Skeletal muscle tissue (tissue), 4 donors: ENCODE measurements around the gene ARVCF. TPM values are rescaled to one million over a fixed set of nuclear protein-coding genes. Genes with fewer than 3 reads are reported as not detected.

Experiments
- H3K27ac ChIP-seq: one replicate; pipeline ENCODE4 v1.7.0; 2013; ENCODE audit warnings: mild to moderate bottlenecking, low read depth, low read length, inconsistent platforms
- H3K27me3 ChIP-seq, 3 donors: one replicate each; pipeline ENCODE4 v1.7.0; 2013; ENCODE audit warnings: low read length in 3 of 3; ENCODE audit not compliant: control insufficient read depth in 3 of 3, insufficient read depth in 3 of 3
- H3K36me3 ChIP-seq, 3 donors: one replicate each; pipeline ENCODE4 v1.7.0; 2013; ENCODE audit warnings: low read length in 3 of 3; ENCODE audit not compliant: control insufficient read depth in 3 of 3, insufficient read depth in 3 of 3
- H3K4me1 ChIP-seq, 3 donors: one replicate each; pipeline ENCODE4 v1.7.0; 2013; ENCODE audit warnings: low read length in 3 of 3, mild to moderate bottlenecking in 3 of 3; ENCODE audit not compliant: control insufficient read depth in 3 of 3, insufficient read depth in 3 of 3
- H3K4me3 ChIP-seq, 3 donors: one replicate each; pipeline ENCODE4 v1.7.0; 2013; ENCODE audit warnings: low read length in 3 of 3
- H3K9ac ChIP-seq, 3 donors: one replicate each; pipeline ENCODE4 v1.7.0; 2013; ENCODE audit warnings: low read length in 3 of 3, mild to moderate bottlenecking in 3 of 3, moderate library complexity in 2 of 3, low read depth in 1 of 3
- H3K9me3 ChIP-seq, 3 donors: one replicate each; pipeline ENCODE4 v1.7.0; 2013; ENCODE audit warnings: low read length in 3 of 3; ENCODE audit not compliant: control insufficient read depth in 3 of 3
- total RNA-seq: library from RNA; depleted of rRNA; stranded (reverse); fragments of >200 nt; gene quantifications from one replicate; pipeline ENCODE4 v1.2.3, GENCODE V29; 2014
- donor health status: Osteomylitis.

ARVCF gene
- total RNA-seq, 1 donor from 2014 or later, result 49.6 TPM

DNA sequence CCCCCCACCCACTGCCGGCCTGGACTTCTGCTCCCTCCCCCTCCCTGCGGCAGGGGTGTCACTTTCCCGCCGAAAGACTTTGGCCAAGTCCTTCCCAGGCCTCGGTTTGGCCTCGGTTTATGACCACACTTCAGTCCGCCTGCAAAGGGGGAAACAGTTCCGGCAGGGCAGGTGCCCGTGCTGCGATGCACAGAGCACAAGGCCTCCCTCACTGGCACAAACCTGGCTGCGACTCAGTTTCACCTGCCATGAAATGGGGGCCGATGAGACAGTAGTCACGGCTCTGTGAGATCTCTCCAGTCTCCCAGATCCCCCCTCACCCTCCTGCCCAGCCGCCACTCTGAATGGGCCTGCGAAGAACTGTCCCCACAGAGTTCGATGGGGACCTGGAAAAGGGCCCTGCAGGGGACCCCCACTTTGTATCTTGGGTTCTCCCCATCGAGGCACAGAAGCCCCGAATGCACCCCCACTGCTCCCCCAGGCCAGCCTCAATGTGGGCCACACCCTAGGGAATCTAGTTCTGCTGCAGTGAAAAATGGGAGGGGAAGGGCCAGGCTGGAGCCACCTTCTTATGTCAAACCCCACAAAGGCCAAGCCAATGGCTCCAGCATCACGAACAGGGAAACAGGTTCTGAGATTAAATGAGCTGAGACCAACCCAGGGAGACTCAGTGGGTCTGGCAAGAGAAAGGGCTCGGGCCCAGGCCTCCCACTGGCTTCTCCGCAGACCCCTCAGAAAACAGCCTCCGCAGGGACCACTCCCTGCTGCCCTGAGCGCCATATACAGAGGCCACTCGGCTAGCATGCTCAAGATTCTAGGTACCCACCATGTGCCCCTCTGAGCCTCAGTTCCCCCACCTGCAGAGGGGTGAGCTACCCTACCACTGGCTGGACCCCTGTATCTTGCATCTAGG, 29.0 kb downstream of the ARVCF start:
- Histone ChIP-seq H3K36me3 (peaks cover 0 to 2% (median 0%) of the 10 kb centered on the region in 3 donors), H3K27ac (peak overlapping the region; percentile 57), H3K9ac (peak overlapping the region in 1 of 3 donors; percentile 45), H3K4me3 (no peak overlapping the region), H3K9me3 (no peaks in the 10 kb centered on the region), H3K27me3 (no peaks in the 10 kb centered on the region), H3K4me1 (peaks cover 62 to 67% (median 64%) of the 10 kb centered on the region in 3 donors)

DNA sequence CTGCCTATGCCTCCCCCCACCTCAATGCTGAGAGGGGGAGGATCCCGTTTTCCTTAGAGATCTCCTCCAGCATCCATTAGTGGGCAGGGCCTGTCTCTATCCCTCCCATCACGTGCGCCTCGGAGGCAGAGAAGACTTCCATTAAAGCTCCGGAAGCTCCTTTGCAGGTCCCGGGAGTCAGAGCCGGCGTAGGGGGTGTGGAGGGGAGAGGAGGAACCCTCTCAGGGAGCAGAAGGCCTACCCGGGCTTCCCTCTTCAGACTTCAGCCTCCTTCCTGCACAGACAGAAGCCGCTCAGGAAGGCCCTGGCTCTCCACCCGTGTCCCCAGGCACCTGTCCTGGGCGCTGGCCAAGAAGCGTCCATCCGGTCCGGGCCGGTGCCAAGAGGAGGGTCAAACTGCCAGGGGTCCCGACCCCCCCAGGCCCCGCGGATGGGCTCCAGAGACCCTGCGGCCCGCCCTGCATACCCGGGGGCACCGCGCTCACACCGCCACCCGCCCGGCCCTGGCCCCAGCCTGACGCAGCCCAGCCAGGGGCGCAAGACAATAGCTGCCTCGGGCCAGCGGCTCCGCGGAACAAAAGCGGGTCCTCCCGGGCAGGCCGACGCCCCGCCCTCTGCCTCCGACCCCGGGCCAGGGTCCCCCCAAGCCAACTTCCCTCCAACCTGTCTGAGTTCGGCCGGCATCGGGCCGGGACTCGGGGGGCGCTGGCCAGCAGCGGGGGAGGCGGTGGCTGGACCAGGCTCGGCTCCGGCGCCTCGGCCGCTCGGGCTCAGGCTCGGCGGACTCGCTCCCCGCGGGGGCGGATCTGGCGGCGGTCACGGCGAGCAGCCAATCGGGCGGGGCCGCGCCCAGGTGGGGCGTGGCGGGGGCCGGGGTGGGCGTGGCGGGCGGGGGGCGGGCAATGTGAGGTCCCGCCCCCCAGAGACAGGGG, 29.9 kb downstream of the ARVCF start:
- H3K27ac ChIP-seq, result peak overlapping the region; percentile 98
- H3K4me3 ChIP-seq, result peak overlapping the region; percentile 73 to 86 (median 80)
- H3K9me3 ChIP-seq, result no peaks in the 10 kb centered on the region
- peaks cover 62 to 67% (median 64%) of the 10 kb centered on the region in 3 donors for H3K4me1 ChIP-seq
- no peaks in the 10 kb centered on the region for H3K27me3 ChIP-seq
- peaks cover 0 to 4% (median 2%) of the 10 kb centered on the region in 3 donors for H3K36me3 ChIP-seq
- peak overlapping the region; percentile 81 to 94 (median 94) for H3K9ac ChIP-seq

DNA sequence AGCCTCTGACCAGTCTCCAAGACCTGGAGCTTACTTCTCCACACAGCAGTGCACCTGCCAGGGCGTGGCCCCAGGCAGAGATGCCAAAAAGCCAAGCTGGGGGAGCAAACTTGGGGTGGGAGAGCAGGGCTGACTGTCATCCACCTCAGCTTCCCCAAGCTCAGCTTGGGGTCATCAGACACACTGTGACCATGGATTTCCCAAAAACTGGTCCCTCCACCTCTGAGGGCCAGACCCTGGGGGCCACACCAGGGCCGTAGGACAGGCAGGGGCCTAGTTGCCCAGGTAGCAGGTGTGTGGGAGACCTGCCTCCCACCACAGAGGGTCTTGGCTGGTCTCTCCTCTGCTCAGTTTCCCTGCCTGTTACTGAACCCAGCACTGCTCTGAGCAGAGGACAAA, 30.6 kb downstream of the ARVCF start:
- Histone ChIP-seq H3K36me3 (peaks cover 0 to 8% (median 6%) of the 10 kb centered on the region in 3 donors), H3K4me1 (peaks cover 56 to 67% (median 64%) of the 10 kb centered on the region in 3 donors), H3K27ac (peak overlapping the region; percentile 98), H3K9ac (peak overlapping the region; percentile 81 to 94 (median 94)), H3K4me3 (peak overlapping the region; percentile 73 to 86 (median 80)), H3K27me3 (no peaks in the 10 kb centered on the region), H3K9me3 (no peaks in the 10 kb centered on the region)

DNA sequence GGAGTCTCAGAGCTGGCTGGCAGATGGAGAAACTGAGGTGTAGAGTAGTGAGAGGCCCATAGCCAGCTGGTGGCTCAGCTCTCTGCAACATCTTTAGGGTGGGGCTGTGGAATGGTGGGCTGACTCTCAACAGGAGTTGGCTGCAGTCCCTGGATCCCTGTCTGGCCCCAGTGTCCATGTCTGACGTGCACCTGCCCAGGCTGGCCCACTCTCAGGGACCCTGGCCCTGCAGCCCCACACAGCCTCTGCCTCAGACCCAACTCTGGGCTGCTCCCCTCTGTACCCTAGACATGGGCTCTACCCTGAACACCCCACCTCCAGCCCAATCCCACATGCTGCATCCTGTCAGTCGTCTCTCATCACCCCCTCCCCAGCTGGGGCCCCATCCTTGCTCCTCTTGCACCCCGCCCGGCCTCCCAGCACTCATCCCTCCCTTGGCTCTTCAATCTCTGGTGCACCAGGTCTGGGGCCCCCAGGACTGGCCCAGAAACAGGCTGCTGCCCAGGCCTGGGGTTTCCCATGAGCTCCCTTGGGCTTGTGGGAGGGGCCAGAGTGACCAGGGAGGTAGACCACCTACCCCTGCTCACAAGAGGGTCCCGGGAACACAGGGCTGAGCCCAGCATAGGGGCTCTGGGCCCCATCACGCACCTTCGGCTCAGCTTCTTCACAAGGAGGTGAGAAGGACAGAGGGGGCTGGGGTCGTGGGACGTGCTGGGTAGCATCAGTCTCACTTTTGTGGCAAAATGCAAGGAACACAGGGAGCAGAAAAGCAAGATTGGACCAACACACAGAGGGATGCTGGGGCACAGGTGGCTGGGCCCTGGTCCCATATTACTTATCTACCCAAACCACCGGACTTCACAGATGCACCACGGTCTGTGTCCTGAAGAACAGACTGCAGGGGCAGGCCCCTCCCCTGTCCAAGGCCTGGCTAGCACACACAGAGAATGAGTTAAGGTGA, 31.5 kb downstream of the ARVCF start:
- Histone ChIP-seq H3K27ac (peak overlapping the region; percentile 98), H3K4me3 (peak overlapping the region; percentile 73 to 86 (median 80)), H3K4me1 (peaks cover 58 to 71% (median 65%) of the 10 kb centered on the region in 3 donors), H3K9ac (peak overlapping the region; percentile 81 to 94 (median 94)), H3K36me3 (peaks cover 5 to 14% (median 13%) of the 10 kb centered on the region in 3 donors), H3K9me3 (no peaks in the 10 kb centered on the region), H3K27me3 (no peaks in the 10 kb centered on the region)

DNA sequence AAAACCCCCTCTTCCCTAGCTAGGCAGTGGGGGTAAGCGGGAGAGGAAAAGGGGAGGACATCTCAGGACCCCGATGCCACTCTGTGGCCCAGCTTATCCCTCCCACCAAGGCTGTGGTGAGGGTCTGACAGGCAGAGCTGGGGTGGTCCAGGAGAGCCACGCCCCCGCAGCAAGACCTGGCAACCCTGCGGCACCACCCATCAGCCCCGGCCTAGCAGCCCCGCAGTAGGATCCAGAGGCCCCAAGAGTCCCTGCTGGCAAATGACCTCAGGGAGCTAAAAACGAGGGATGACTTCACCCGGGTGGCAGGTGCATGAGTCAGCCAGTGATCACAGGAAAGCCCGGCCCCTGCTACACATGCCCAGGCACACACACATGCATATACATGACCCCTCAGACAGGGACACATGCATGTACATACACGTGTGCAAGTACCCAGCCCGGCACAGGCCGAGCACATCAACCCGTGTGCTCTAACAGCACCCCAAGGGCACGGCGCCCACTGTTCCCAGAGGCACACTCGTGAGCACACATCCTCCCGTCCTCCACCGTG, 32.3 kb downstream of the ARVCF start:
- Histone ChIP-seq H3K9ac (peak overlapping the region; percentile 59 to 94 (median 94)), H3K27me3 (no peaks in the 10 kb centered on the region), H3K27ac (peak overlapping the region; percentile 98), H3K9me3 (no peaks in the 10 kb centered on the region), H3K4me3 (peak overlapping the region in 2 of 3 donors; percentile 35 to 65), H3K4me1 (peaks cover 58 to 71% (median 67%) of the 10 kb centered on the region in 3 donors), H3K36me3 (peaks cover 8 to 22% (median 22%) of the 10 kb centered on the region in 3 donors)

DNA sequence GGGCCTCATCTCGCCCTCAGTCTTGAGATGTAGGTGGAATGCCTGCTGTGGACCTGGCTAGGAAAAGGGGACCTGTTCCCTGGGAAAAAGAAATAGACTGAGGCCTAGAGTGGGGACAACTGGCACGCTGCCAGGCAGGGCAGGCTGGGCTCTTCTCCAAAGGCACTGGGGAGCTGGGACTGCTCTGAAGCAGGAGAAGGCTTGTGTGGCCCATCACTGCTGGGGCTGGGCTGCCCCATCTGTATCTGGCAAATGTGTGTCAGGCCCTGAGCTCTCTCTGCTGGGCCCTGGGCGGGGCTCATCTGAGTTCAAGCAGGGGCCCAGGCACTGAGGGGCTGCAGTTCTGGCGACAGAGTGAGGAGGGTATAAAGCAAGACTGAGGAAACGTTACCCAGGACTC, 32.9 kb downstream of the ARVCF start:
- Histone ChIP-seq H3K36me3 (peaks cover 14 to 27% (median 27%) of the 10 kb centered on the region in 3 donors), H3K4me1 (peaks cover 58 to 70% (median 67%) of the 10 kb centered on the region in 3 donors), H3K27me3 (no peaks in the 10 kb centered on the region), H3K9me3 (no peaks in the 10 kb centered on the region), H3K9ac (peak overlapping the region; percentile 68 to 94 (median 94)), H3K4me3 (peak overlapping the region in 1 of 3 donors; percentile 27), H3K27ac (peak overlapping the region; percentile 98)

DNA sequence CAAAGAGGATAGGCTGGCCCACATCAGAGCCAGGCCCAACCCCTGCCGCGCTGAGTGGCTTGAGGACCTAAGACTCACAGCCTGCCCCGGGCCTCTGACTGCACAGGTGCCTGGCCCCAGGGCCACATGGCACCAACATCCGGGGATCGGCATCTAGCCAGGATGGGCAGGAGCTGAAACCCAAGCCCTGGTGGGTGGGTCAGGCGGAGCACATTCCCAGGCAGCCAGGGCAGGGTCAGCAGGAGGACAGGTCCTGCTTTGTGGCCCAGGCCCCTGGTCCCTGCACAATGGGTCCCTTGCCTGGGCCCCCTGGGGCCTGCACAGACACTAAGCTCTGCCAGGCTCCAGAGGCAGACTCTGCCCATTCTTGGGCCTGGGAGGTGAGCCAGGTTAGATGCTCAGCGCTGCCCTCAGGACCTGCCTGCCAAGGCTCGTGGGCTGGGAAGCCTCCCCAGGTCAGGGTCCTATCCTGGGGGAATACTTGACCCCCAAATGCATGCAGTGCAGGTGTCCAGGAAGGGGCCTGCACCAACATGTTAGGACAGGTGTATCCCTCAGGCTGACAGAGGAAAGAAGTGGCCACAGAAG, 33.5 kb downstream of the ARVCF start:
- H3K4me3 ChIP-seq, result no peak overlapping the region
- peaks cover 58 to 70% (median 67%) of the 10 kb centered on the region in 3 donors for H3K4me1 ChIP-seq
- no peaks in the 10 kb centered on the region for H3K27me3 ChIP-seq
- H3K9me3 ChIP-seq, result no peaks in the 10 kb centered on the region
- peak overlapping the region; percentile 98 for H3K27ac ChIP-seq
- peaks cover 20 to 33% (median 33%) of the 10 kb centered on the region in 3 donors for H3K36me3 ChIP-seq
- H3K9ac ChIP-seq, result peak overlapping the region; percentile 68 to 94 (median 94)

DNA sequence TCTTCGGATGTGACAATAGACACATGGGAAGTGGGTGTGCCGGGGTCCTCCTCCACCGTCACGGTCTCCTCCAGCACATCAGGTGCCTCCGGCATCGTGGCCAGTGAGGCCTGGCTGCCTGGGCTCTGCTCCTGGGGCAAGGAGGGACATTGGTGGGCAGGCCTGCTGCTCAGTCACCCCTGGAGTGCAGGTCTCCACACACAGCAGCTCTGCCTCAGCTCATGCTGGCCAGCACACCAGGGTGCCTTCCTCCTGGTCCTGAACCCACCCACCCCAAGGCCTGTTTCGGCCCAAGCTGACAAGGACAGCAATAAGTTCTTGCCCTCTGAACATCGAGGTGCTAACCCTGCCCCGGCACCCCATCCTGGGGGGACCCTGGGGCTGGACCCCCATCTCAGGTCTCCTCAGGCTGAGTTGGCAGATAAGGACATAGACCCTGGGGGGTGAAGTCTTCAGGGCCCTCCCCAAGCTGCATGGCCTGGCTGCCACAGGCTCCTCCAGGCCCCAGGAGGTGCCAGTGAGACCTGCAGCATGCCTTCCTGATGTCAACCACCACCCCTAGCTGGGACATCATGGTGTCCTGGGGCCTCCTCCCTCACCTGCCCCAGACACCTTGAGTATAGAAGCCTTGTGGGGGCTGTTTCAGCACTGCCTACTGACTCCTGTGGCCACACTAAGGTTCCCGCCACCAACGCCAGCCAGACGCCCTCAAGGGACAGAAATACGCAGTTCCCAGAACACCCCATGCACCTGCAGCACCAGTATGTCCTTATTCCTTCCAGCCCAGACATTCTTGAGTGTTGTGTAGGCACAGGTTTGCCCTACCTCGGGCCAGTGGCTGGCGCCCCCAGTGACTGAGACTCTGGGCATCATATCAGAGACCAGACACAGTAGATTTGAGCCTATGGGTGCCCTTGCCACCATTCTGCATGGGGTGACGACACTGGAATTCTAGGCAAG, 34.4 kb downstream of the ARVCF start:
- H3K27me3 ChIP-seq, result no peaks in the 10 kb centered on the region
- peaks cover 55 to 67% (median 65%) of the 10 kb centered on the region in 3 donors for H3K4me1 ChIP-seq
- H3K4me3 ChIP-seq, result peak overlapping the region in 1 of 3 donors; percentile 22
- no peaks in the 10 kb centered on the region for H3K9me3 ChIP-seq
- peak overlapping the region; percentile 61 to 94 (median 94) for H3K9ac ChIP-seq
- H3K27ac ChIP-seq, result peak overlapping the region; percentile 98
- H3K36me3 ChIP-seq, result peaks cover 24 to 42% (median 40%) of the 10 kb centered on the region in 3 donors
